Natural killer cell (primary cell): ENCODE data around the gene STX19. TPM values are rescaled to one million over a fixed set of nuclear protein-coding genes. Genes with fewer than 3 reads are reported as not detected.

Experiments
- ATAC-seq, 3 donors: fragments of 150-1000 bp in 2 of 3; fragments of 200-7000 bp in 1 of 3; cut with Tn5 transposase; 1 replicate in 1 of 3; 2 replicates in 2 of 3; pipeline ENCODE4 v1.10.0; 2021; ENCODE audit warnings: mild to moderate bottlenecking in 2 of 3, moderate library complexity in 2 of 3
- DNase-seq, 2 donors: peaks; one replicate each; pipeline versions ENCODE4 v3.0.0 to v3.0.0-alpha.2; 2013 to 2021; ENCODE audit warnings: mixed read lengths in 1 of 2
- H3K27ac ChIP-seq: one replicate; pipeline ENCODE4 v1.5.1; 2013; ENCODE audit warnings: mild to moderate bottlenecking, low read length
- H3K27me3 ChIP-seq: one replicate; pipeline ENCODE4 v1.6.1; 2013; ENCODE audit warnings: low read length; ENCODE audit not compliant: control insufficient read depth, insufficient read depth
- H3K36me3 ChIP-seq: one replicate; pipeline ENCODE4 v1.6.1; 2013; ENCODE audit warnings: low read length; ENCODE audit not compliant: control insufficient read depth, insufficient read depth
- H3K4me1 ChIP-seq: one replicate; pipeline ENCODE4 v1.6.1; 2013; ENCODE audit warnings: low read length; ENCODE audit not compliant: control insufficient read depth, insufficient read depth
- H3K4me3 ChIP-seq: one replicate; pipeline ENCODE4 v1.5.1; 2013; ENCODE audit warnings: low read length
- H3K9me3 ChIP-seq: one replicate; pipeline ENCODE4 v1.6.1; 2013; ENCODE audit warnings: low read length; ENCODE audit not compliant: control insufficient read depth, insufficient read depth
- H3K27ac Mint-ChIP-seq, 2 donors: one replicate each; pipeline ENCODE4 v1.8.0; 2022; ENCODE audit warnings: mild to moderate bottlenecking in 2 of 2, mixed read lengths in 2 of 2, moderate library complexity in 1 of 2
- H3K27me3 Mint-ChIP-seq, 2 donors: one replicate each; pipeline ENCODE4 v1.8.0; 2022; ENCODE audit warnings: low read depth in 2 of 2, mixed read lengths in 2 of 2
- H3K36me3 Mint-ChIP-seq: one replicate; pipeline ENCODE4 v1.8.0; 2022; ENCODE audit warnings: mixed read lengths
- H3K4me1 Mint-ChIP-seq, 2 donors: one replicate each; pipeline ENCODE4 v1.8.0; 2022; ENCODE audit warnings: mixed read lengths in 2 of 2
- H3K4me3 Mint-ChIP-seq: one replicate; pipeline ENCODE4 v1.8.0; 2022; ENCODE audit warnings: mild to moderate bottlenecking, moderate library complexity, mixed read lengths
- H3K9me3 Mint-ChIP-seq, 2 donors: one replicate each; pipeline ENCODE4 v1.8.0; 2022; ENCODE audit warnings: mixed read lengths in 2 of 2
- WGBS: methylation state at CpG from one replicate; pipeline ENCODE4 v1.1.7; 2013; ENCODE audit warnings: missing lambda C conversion rate; ENCODE audit not compliant: insufficient coverage; 5-methylcytosine and 5-hydroxymethylcytosine counted together
- intact Hi-C: fragments of 100-400 bp; cut with micrococcal nuclease; formaldehyde crosslinking; loops from one replicate; pipeline ENCODE4 v1.14.2; 2022
- total RNA-seq, 4 donors: library from RNA; stranded (reverse); fragments of 120-200 nt in 1 of 4; gene quantifications; one replicate each; pipeline versions ENCODE4 v1.2.3 to v1.2.4, GENCODE V29; 2013 to 2022
- TF ChIP-seq, protein P1 (sequence below): fragments of 200-600 bp; IDR thresholded peaks from one replicate; pipeline ENCODE4 v1.8.0; 2022; ENCODE audit warnings: antibody characterized with exemption

STX19 gene, protein sequence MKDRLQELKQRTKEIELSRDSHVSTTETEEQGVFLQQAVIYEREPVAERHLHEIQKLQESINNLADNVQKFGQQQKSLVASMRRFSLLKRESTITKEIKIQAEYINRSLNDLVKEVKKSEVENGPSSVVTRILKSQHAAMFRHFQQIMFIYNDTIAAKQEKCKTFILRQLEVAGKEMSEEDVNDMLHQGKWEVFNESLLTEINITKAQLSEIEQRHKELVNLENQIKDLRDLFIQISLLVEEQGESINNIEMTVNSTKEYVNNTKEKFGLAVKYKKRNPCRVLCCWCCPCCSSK
- total RNA-seq = not detected
- not detected for total RNA-seq (2013)

- H3K9me3 Mint-ChIP-seq = no peaks in the 10 kb centered on the region
- ATAC-seq = no peak
- no peaks in the 10 kb centered on the region for H3K36me3 Mint-ChIP-seq
These were observed at the start of gene STX19 for GRCh38 chr3:94028093-94028837. STX19 (minus strand) TSS chr3:94028597; CDS start chr3:94015269, 13,328 bp downstream.

DNA sequence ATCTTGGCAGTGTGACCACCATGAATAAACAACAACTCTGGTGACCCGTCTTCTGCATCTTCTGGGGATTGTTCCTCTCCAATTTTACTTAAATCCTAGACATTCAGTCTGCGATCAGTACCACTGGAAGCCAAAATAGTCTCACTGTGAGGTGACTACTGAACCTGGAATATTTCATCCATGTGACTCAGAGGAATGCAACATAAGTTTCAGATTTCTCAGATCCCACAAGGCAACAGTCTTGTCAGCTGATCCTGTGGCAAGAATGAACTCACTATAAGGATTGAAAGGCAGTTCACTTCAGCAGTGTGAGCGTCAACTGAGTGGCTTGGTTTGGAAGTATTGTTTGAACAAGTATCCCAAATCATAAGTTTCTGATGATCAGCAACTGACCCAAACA is 47.7 kb upstream of the STX19 start:
- peaks cover 0 to 6% of the 10 kb centered on the region in 2 donors for H3K9me3 Mint-ChIP-seq
- H3K9me3 ChIP-seq = no peaks in the 10 kb centered on the region
- no peak overlapping the region for H3K27ac Mint-ChIP-seq
- no peaks in the 10 kb centered on the region for H3K27me3 Mint-ChIP-seq
- peaks cover 6% of the 10 kb centered on the region for H3K36me3 ChIP-seq
- H3K27me3 ChIP-seq = no peaks in the 10 kb centered on the region
- peaks cover 8% of the 10 kb centered on the region for H3K36me3 Mint-ChIP-seq
- no peak overlapping the region for H3K27ac ChIP-seq
- DNase-seq = no peak
- no peak overlapping the region for H3K4me3 ChIP-seq
- TF ChIP-seq, protein P1, sequence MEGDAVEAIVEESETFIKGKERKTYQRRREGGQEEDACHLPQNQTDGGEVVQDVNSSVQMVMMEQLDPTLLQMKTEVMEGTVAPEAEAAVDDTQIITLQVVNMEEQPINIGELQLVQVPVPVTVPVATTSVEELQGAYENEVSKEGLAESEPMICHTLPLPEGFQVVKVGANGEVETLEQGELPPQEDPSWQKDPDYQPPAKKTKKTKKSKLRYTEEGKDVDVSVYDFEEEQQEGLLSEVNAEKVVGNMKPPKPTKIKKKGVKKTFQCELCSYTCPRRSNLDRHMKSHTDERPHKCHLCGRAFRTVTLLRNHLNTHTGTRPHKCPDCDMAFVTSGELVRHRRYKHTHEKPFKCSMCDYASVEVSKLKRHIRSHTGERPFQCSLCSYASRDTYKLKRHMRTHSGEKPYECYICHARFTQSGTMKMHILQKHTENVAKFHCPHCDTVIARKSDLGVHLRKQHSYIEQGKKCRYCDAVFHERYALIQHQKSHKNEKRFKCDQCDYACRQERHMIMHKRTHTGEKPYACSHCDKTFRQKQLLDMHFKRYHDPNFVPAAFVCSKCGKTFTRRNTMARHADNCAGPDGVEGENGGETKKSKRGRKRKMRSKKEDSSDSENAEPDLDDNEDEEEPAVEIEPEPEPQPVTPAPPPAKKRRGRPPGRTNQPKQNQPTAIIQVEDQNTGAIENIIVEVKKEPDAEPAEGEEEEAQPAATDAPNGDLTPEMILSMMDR = no peak
- H3K4me1 Mint-ChIP-seq = peaks cover 63 to 69% of the 10 kb centered on the region in 2 donors
- intact Hi-C loops = no loop called here
- peaks cover 13% of the 10 kb centered on the region for H3K4me1 ChIP-seq
- ATAC-seq = no peak
- no peak overlapping the region for H3K4me3 Mint-ChIP-seq
- 100% methylated on average over 3 of the region's 3 CpGs for WGBS

More at GRCh38 chr3:94028093-94028837, at the start of gene STX19:
- Histone ChIP-seq H3K4me1 (no peaks in the 10 kb centered on the region), H3K27me3 (no peaks in the 10 kb centered on the region), H3K36me3 (no peaks in the 10 kb centered on the region), H3K9me3 (no peaks in the 10 kb centered on the region), H3K4me3 (no peak within 1 kb of the TSS), H3K27ac (no peak within 1 kb of the TSS)
- H3K4me3 Mint-ChIP-seq = no peak within 1 kb of the TSS
- TF ChIP-seq, protein P1 = no peak
- H3K27ac Mint-ChIP-seq = no peak within 1 kb of the TSS
- H3K4me1 Mint-ChIP-seq = no peaks in the 10 kb centered on the region
- intact Hi-C loops = no loop called here
- WGBS = 90% methylated on average over 4 of the region's 8 CpGs
- DNase-seq = no peak
- H3K27me3 Mint-ChIP-seq = no peaks in the 10 kb centered on the region

DNA sequence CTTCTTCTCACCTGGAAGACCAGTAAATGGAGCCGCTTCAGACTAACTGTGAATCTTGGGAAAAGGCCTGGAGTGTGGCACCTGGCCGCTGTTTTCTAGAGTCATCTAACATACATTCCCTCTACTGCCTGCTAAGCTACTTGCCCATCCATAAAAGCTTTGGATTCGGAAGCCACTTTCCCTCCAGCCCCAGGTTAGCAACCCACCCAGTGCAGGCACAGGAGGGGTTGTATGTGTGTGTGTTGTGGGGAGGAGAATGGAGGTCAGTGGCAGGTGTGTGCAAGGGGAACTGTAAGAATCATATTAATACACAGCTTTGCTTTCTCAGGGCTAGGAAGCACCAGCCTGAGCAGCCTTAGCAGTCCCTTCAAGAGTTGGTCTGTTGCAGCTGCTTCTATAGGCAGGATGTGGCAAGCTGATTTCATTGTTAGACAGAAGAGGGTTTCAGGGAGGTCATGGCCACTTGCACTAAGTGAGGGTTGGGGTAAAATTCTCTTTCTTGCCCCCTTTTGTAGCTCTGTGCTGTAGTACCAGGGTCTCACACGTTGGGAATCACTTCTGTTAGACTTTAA is 43.4 kb upstream of the STX19 start:
- Mint-ChIP-seq H3K27ac (peak overlapping the region; percentile 53 to 57), H3K36me3 (peaks cover 9% of the 10 kb centered on the region), H3K27me3 (no peaks in the 10 kb centered on the region), H3K4me1 (peaks cover 48 to 56% of the 10 kb centered on the region in 2 donors), H3K9me3 (peaks cover 0 to 3% of the 10 kb centered on the region in 2 donors), H3K4me3 (no peak overlapping the region)
- no peaks in the 10 kb centered on the region for H3K27me3 ChIP-seq
- no peaks in the 10 kb centered on the region for H3K9me3 ChIP-seq
- no peak overlapping the region for H3K4me3 ChIP-seq
- DNase-seq (no peak), ATAC-seq (peak; percentile 43 to 52 (median 46))
- TF ChIP-seq, protein P1 = no peak
- H3K27ac ChIP-seq = no peak overlapping the region
- WGBS = 92% methylated on average over 3 of the region's 4 CpGs
- intact Hi-C loops = no loop called here
- no peaks in the 10 kb centered on the region for H3K4me1 ChIP-seq
- H3K36me3 ChIP-seq = peaks cover 19% of the 10 kb centered on the region
